Ishikawa (cell line): ENCODE results near the gene SMPD3.
A peak's percentile ranks its signal among the peaks of the same experiment; 100 is the strongest.

ENCODE experiments used
- CEBPB ChIP-seq: IDR thresholded peaks from 2 replicates; pipeline ENCODE4 v1.6.1; 2012
- CREB1 ChIP-seq: IDR thresholded peaks from 2 replicates; pipeline ENCODE4 v1.6.1; 2012; ENCODE audit warnings: low read depth
- EGR1 ChIP-seq: IDR thresholded peaks from 2 replicates; pipeline ENCODE4 v1.6.1; 2012
- EP300 ChIP-seq: IDR thresholded peaks from 2 replicates; pipeline ENCODE4 v1.6.1; 2012; ENCODE audit warnings: borderline replicate concordance
- FOXM1 ChIP-seq: IDR thresholded peaks from 2 replicates; pipeline ENCODE4 v1.6.1; 2012; ENCODE audit warnings: low read depth, borderline replicate concordance
- MAX ChIP-seq: IDR thresholded peaks from 2 replicates; pipeline ENCODE4 v1.6.1; 2012
- NFIC ChIP-seq: IDR thresholded peaks from 2 replicates; pipeline ENCODE4 v1.6.1; 2012
- RAD21 ChIP-seq: IDR thresholded peaks from 2 replicates; pipeline ENCODE4 v1.6.1; 2012; ENCODE audit warnings: low read depth
- TAF1 ChIP-seq: IDR thresholded peaks from 2 replicates; pipeline ENCODE4 v1.6.1; 2012; ENCODE audit warnings: low read depth, mild to moderate bottlenecking
- TCF12 ChIP-seq: IDR thresholded peaks from 2 replicates; pipeline ENCODE4 v1.6.1; 2012; ENCODE audit warnings: low read depth
- TEAD4 ChIP-seq: IDR thresholded peaks from 2 replicates; pipeline ENCODE4 v1.6.1; 2012
- USF1 ChIP-seq: IDR thresholded peaks from 2 replicates; pipeline ENCODE4 v1.6.1; 2012
- YY1 ChIP-seq: IDR thresholded peaks from 2 replicates; pipeline ENCODE4 v1.6.1; 2012; ENCODE audit warnings: low read depth
- ZBTB7A ChIP-seq: IDR thresholded peaks from 2 replicates; pipeline ENCODE4 v1.6.1; 2012; ENCODE audit warnings: low read depth
- TF ChIP-seq, protein P1 (sequence below): IDR thresholded peaks from 2 replicates; pipeline ENCODE4 v1.6.1; 2012; ENCODE audit warnings: low read depth, mild to moderate bottlenecking

The SMPD3 gene

DNA sequence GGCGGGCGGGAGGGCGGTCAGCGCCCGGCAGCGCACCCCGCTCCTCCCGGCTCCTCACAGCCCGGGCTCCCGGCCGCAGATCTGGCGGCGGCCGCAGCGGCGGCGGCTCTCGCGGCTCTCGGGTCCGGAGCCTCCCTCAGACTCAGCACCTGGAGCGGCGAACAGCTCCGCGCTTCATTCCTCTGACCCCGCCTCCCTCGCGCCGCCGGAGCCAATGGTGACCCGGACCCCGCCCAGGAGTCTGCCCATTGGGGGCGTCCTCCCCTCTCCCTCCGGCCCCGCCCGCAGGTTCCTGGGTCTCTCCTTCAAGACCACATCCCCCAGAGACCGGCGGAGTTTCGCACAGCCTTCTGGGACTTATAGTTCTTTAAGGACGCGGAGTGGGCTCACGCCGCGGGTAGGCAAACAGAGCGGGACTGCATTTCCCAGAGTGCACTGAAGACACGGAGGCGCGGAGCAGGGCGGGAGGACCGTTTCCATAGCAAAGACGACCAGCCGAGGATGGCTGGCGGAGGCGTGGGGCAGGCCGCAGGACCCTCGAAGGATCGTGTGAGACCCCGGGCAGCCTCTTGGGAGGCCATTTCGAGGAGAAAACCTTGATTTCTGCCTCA, at the start of gene SMPD3:
Gene SMPD3, minus strand, starts transcription at position 149 of the 611 bp plus-strand sequence. CDS start 76,327 bp downstream, outside the sequence.
- TF ChIP-seq CREB1 (peak; percentile 54; the same call in 1 of the 2 replicates), ZBTB7A (no peak), TCF12 (peak; percentile 58; the same call in 1 of the 2 replicates), EGR1 (peak; percentile 49; the same call in 1 of the 2 replicates), CEBPB (no peak), USF1 (no peak), TEAD4 (no peak), YY1 (0 out of 2 replicates have a peak, but pooled peaks have one; percentile 13), TAF1 (no peak), RAD21 (no peak), EP300 (no peak), FOXM1 (no peak), MAX (peak; percentile 25; the same call in 1 of the 2 replicates), NFIC (no peak)
- TF ChIP-seq, protein P1, sequence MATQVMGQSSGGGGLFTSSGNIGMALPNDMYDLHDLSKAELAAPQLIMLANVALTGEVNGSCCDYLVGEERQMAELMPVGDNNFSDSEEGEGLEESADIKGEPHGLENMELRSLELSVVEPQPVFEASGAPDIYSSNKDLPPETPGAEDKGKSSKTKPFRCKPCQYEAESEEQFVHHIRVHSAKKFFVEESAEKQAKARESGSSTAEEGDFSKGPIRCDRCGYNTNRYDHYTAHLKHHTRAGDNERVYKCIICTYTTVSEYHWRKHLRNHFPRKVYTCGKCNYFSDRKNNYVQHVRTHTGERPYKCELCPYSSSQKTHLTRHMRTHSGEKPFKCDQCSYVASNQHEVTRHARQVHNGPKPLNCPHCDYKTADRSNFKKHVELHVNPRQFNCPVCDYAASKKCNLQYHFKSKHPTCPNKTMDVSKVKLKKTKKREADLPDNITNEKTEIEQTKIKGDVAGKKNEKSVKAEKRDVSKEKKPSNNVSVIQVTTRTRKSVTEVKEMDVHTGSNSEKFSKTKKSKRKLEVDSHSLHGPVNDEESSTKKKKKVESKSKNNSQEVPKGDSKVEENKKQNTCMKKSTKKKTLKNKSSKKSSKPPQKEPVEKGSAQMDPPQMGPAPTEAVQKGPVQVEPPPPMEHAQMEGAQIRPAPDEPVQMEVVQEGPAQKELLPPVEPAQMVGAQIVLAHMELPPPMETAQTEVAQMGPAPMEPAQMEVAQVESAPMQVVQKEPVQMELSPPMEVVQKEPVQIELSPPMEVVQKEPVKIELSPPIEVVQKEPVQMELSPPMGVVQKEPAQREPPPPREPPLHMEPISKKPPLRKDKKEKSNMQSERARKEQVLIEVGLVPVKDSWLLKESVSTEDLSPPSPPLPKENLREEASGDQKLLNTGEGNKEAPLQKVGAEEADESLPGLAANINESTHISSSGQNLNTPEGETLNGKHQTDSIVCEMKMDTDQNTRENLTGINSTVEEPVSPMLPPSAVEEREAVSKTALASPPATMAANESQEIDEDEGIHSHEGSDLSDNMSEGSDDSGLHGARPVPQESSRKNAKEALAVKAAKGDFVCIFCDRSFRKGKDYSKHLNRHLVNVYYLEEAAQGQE, result peak; percentile 88

- no peak for TF ChIP-seq TAF1
- TF ChIP-seq CREB1, result no peak
- no peak for TF ChIP-seq ZBTB7A
- no peak for TF ChIP-seq CEBPB
- no peak for TF ChIP-seq FOXM1
- TF ChIP-seq MAX, result no peak
- TF ChIP-seq RAD21, result no peak
- TF ChIP-seq NFIC, result no peak
- no peak for TF ChIP-seq TEAD4
- TF ChIP-seq EGR1, result no peak
- TF ChIP-seq YY1, result no peak
These were observed 48.4 kb upstream of the SMPD3 start for GRCh38 chr16:68496689-68497088.

DNA sequence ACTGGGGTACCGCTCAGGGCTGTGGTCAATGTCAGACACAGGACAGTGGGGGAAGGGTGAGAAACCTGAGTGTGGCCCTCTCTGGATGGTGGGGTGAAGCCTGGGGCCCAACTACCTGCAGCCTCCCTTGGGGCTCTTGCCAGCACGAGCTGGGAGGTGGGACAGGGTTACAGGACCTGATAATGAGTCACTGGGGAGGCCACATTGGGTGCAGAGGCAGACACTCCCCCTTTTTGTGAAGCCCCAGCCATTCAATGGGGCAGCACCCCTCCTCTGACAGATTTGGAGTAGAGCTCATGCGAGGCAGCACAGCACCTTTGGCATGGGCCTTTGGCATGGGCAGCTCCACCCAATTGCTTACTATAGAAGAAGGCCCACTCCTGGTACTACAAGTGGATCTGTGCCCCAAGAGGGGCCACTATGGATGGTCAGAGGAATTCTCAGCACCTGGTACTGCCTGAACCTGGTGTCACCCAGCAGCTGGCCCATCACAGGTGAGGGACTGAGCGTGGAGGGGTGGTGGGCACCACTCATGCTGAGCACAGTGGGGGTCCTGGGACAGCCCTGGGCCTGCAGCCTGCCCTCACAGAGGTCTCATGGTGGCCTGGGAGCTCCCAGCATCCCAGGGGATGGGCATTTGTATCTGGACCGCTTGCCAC, 45.2 kb upstream of the SMPD3 start:
- TF ChIP-seq EP300, result no peak
- TF ChIP-seq, protein P1, result no peak
- 0 out of 2 replicates have a peak, but pooled peaks have one; percentile 2 for TF ChIP-seq ZBTB7A

DNA sequence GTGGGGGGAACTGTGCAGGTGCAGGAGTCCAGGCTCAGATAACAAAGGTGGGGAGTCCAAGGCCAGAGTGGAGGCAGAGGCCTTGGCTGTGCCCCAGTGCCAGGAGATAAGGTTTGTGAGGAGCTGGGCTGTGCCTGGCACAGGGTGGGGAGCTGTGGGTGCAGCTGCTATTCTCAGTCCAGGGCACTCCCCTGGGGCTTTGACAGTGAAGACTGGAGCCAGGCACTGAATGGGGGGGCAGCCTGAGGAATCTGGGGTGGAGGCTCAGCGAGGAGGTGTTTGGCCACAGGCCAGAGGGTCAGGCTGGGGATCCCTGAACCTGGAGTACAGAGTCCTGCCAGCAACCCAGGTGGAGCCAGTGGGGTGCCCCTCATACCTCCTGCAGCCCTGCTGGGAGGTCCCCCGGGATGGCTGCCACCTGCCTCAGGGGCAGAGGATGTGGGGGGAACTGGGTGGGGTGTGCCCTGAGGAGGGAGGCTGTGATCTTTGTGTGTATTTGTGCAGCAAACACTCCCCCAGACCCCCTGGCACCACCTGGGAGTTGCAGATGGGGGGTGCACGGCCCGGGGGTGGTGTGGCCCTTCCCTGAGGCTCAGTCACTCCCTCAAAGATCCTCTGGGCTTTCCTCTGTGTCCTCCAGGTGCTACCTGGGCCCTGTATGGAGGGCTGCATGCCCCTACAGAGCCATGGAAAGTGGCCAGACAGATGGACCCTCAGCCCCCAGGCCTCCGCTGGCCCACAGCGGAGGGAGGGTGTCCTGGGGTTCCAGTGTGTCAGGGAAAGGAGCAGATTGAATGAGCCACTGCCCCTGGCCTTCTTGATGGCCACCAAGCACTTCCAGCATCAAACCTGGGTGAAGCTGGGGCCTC, 44.5 kb upstream of the SMPD3 start:
- TF ChIP-seq TAF1 (no peak), YY1 (no peak), NFIC (peak; percentile 89), EP300 (peak; percentile 85), CEBPB (no peak), RAD21 (no peak), USF1 (no peak), TEAD4 (peak; percentile 68), CREB1 (no peak), EGR1 (no peak), ZBTB7A (0 out of 2 replicates have a peak, but pooled peaks have one; percentile 57), FOXM1 (0 out of 2 replicates have a peak, but pooled peaks have one; percentile 30), MAX (no peak), TCF12 (peak; percentile 98)
- TF ChIP-seq, protein P1, result no peak
